Immature natural killer cell (primary cell): Measurements from ENCODE around the gene FDXR. TPM values are rescaled to one million over a fixed set of nuclear protein-coding genes. Genes with fewer than 3 reads are reported as not detected.

Experiments
- DNase-seq, 3 donors: peaks; one replicate each; pipeline ENCODE4 v3.0.0; 2022; ENCODE audit warnings: mixed read lengths in 1 of 3
- H3K27ac Mint-ChIP-seq, 6 donors: one replicate each; pipeline ENCODE4 v1.8.0; 2020; ENCODE audit warnings: mixed read lengths in 6 of 6, mild to moderate bottlenecking in 5 of 6, inconsistent platforms in 4 of 6, moderate library complexity in 3 of 6
- H3K27me3 Mint-ChIP-seq, 3 donors: one replicate each; pipeline ENCODE4 v1.8.0; 2020 to 2021; ENCODE audit warnings: low read depth in 3 of 3, mild to moderate bottlenecking in 3 of 3, mixed read lengths in 3 of 3, moderate library complexity in 3 of 3, inconsistent platforms in 1 of 3
- H3K36me3 Mint-ChIP-seq, 3 donors: one replicate each; pipeline ENCODE4 v1.8.0; 2020; ENCODE audit warnings: mixed read lengths in 3 of 3, inconsistent platforms in 2 of 3, mild to moderate bottlenecking in 2 of 3
- H3K4me1 Mint-ChIP-seq, 2 donors: one replicate each; pipeline ENCODE4 v1.8.0; 2020; ENCODE audit warnings: inconsistent platforms in 2 of 2, mild to moderate bottlenecking in 2 of 2, mixed read lengths in 2 of 2, moderate library complexity in 1 of 2
- H3K4me3 Mint-ChIP-seq, 5 donors: one replicate each; pipeline ENCODE4 v1.8.0; 2020; ENCODE audit warnings: mild to moderate bottlenecking in 5 of 5, mixed read lengths in 5 of 5, inconsistent platforms in 3 of 5, moderate library complexity in 3 of 5
- H3K9me3 Mint-ChIP-seq, 6 donors: one replicate each; pipeline ENCODE4 v1.8.0; 2020; ENCODE audit warnings: mild to moderate bottlenecking in 6 of 6, mixed read lengths in 6 of 6, inconsistent platforms in 4 of 6, moderate library complexity in 3 of 6
- polyA plus RNA-seq, 3 donors: library from polyadenylated mRNA; unstranded; fragments of 300-500 nt; fragmentation: Illumina TruSeq; gene quantifications; one replicate each; pipeline ENCODE4 v1.2.3, GENCODE V29; 2021

Gene FDXR
- polyA plus RNA-seq, 3 donors from 2014 or later = 3.9 to 10.3 (median 8.0) TPM

DNA sequence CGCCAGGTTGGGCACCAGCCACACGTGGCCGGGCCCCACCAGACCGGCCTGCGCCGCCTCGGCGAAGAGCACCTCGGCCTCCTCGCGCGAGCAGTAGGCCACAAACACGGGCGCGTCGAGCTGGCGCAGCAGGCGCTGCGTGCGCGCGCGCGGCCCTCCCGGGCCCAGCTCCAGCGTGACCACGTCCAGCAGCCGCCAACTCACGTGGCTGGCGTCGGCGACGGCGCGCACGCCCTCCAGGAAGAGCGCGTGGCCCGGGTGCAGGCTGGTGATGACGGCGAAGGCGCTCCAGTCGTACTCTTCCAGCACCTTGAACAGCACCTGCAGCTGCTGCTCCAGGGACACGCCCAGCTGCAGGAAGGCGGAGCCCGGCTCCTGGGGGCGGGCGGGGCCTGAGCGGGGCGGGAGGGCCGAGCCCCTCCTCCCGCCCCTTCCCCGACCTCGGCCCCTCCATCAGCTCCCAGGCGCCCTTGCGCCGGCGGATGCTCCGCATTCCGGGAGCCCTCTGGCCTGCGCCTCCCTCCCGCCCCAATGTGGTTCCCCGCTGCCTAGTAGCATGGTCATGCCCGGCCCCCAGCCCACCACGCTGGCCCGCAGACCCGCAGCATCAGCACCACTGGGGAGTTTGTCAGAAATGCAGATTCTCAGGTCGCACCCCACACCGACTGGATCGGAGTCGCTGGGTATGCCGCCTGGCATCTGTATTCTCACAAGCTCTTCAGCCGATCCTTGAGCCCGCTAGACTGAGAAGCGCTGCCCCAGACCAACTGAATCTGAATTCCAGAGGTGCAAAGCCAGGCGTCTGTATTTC is 20.4 kb downstream of the FDXR start:
- Mint-ChIP-seq H3K27ac (no peak overlapping the region), H3K36me3 (no peaks in the 10 kb centered on the region), H3K4me1 (peaks cover 7 to 11% of the 10 kb centered on the region in 2 donors), H3K9me3 (no peaks in the 10 kb centered on the region), H3K4me3 (peak overlapping the region in 2 of 5 donors; percentile 35 to 67), H3K27me3 (peaks cover 15 to 37% (median 31%) of the 10 kb centered on the region in 3 donors)
- DNase-seq = peak in 1 of 3 donors; percentile 9

GRCh38 chr17:74851612-74852236 is 21.1 kb downstream of the FDXR start:
- Mint-ChIP-seq H3K27ac (no peak overlapping the region), H3K27me3 (peaks cover 14 to 32% (median 27%) of the 10 kb centered on the region in 3 donors), H3K9me3 (no peaks in the 10 kb centered on the region), H3K4me3 (no peak overlapping the region), H3K36me3 (no peaks in the 10 kb centered on the region), H3K4me1 (peaks cover 7 to 11% of the 10 kb centered on the region in 2 donors)
- no peak for DNase-seq

GRCh38 chr17:74850914-74851313 is 21.9 kb downstream of the FDXR start:
- H3K4me1 Mint-ChIP-seq = peaks cover 7 to 11% of the 10 kb centered on the region in 2 donors
- no peaks in the 10 kb centered on the region for H3K9me3 Mint-ChIP-seq
- H3K36me3 Mint-ChIP-seq = no peaks in the 10 kb centered on the region
- no peak for DNase-seq
- no peak overlapping the region for H3K4me3 Mint-ChIP-seq
- no peak overlapping the region for H3K27ac Mint-ChIP-seq
- H3K27me3 Mint-ChIP-seq = peaks cover 13 to 25% (median 24%) of the 10 kb centered on the region in 3 donors

DNA sequence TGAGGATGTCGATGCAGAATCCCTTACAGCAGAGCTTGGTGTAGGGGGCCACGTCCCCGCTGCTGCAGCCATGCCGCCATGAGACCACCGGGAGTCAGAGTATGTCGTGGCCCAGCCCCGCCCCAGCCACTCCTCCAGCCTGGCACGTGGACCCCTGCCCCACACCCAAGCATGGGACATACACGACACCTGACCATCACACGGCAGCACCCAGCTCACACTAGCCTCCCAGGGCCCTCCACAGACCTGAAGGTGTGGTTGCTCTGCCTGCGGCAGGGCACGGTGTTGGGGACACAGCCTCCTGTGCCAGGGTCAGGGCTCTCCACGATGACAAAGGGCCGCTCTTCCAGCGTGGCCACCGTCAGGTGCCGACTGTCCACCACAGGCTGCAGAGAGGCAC is 22.5 kb downstream of the FDXR start:
- Mint-ChIP-seq H3K27me3 (peaks cover 11 to 24% (median 20%) of the 10 kb centered on the region in 3 donors), H3K4me1 (peaks cover 7 to 11% of the 10 kb centered on the region in 2 donors), H3K36me3 (no peaks in the 10 kb centered on the region), H3K4me3 (no peak overlapping the region), H3K27ac (no peak overlapping the region), H3K9me3 (no peaks in the 10 kb centered on the region)
- DNase-seq = no peak

DNA sequence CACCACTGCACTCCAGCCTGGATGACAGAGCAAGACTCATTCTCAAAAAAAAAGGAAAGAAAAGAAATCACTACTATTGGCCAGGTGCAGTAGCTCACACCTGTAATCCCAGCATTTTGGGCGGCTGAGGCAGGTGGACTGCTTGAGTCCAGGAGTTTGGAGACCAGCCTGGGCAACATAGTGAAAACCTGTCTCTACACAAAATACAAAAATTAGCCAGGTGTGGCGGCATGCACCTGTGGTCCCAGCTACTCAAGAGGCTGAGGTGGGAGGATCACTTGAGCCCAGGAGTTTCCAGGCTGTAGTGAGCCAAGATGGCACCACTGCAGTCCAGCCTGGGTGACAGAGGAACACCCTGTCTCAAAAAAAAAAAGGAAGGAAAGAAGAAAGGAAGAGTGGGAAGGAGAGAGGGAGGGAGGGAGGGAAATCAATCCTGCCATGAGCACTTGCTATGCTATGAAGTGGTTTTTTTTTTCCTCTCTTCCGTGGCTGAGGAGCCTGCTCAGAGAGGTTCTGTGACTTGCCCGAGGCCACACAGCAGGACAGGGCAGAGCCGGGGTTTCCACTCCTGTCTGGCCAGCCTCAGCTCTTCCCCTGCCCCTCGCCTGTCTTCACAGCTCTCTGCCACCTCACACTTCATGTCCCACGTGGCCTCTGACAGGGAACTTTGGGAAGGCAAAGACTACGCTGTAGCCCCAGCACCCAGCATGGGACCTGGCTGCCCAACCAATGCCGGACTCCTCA is 24.0 kb downstream of the FDXR start:
- no peak overlapping the region for H3K27ac Mint-ChIP-seq
- H3K36me3 Mint-ChIP-seq = peaks cover 0 to 3% (median 0%) of the 10 kb centered on the region in 3 donors
- H3K4me1 Mint-ChIP-seq = peaks cover 7 to 11% of the 10 kb centered on the region in 2 donors
- peaks cover 11 to 18% (median 13%) of the 10 kb centered on the region in 3 donors for H3K27me3 Mint-ChIP-seq
- no peak overlapping the region for H3K4me3 Mint-ChIP-seq
- H3K9me3 Mint-ChIP-seq = no peaks in the 10 kb centered on the region
- DNase-seq = no peak

DNA sequence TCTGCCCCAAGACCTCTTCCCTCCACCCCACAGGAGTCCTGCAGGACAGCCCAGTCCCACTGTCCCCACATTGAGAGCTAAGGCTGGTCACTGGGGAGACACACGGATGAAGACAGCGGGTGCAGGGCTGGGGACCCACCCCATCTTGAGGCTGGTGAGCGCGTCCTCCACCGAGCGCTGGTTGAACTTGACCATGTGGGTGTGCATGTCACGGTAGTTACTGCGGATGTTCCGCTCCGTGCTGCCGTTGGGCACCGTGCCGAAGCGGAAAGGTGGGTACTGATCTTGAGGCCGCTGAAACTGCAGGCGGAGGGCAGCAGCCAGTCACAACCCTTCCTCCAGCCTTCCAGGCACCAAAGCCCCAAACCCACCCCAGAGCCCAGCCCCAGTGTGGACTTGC is 26.2 kb downstream of the FDXR start:
- Mint-ChIP-seq H3K27ac (no peak overlapping the region), H3K27me3 (peaks cover 3 to 10% (median 5%) of the 10 kb centered on the region in 3 donors), H3K4me3 (no peak overlapping the region), H3K36me3 (peaks cover 0 to 3% (median 0%) of the 10 kb centered on the region in 3 donors), H3K9me3 (no peaks in the 10 kb centered on the region), H3K4me1 (peaks cover 5 to 11% of the 10 kb centered on the region in 2 donors)
- no peak for DNase-seq

DNA sequence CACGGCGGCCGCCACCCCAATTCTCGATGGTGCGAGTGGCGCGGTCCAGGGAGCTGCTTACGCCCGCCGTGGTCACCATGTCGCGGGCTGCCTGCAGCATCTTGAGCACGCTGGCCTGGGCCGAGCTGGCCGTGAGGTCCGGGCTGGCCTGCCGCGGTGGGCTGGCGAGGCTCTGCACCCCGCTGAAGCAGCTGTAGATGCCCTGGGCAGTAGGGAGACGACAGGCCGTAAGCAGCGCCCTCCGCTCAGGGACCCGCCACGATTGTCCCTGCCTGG is 29.5 kb downstream of the FDXR start:
- H3K4me3 Mint-ChIP-seq = peak overlapping the region in 2 of 5 donors; percentile 21 to 55
- H3K4me1 Mint-ChIP-seq = peaks cover 21 to 22% of the 10 kb centered on the region in 2 donors
- H3K9me3 Mint-ChIP-seq = no peaks in the 10 kb centered on the region
- no peak for DNase-seq
- peaks cover 5 to 6% (median 5%) of the 10 kb centered on the region in 3 donors for H3K27me3 Mint-ChIP-seq
- no peak overlapping the region for H3K27ac Mint-ChIP-seq
- H3K36me3 Mint-ChIP-seq = peaks cover 3 to 9% (median 8%) of the 10 kb centered on the region in 3 donors

DNA sequence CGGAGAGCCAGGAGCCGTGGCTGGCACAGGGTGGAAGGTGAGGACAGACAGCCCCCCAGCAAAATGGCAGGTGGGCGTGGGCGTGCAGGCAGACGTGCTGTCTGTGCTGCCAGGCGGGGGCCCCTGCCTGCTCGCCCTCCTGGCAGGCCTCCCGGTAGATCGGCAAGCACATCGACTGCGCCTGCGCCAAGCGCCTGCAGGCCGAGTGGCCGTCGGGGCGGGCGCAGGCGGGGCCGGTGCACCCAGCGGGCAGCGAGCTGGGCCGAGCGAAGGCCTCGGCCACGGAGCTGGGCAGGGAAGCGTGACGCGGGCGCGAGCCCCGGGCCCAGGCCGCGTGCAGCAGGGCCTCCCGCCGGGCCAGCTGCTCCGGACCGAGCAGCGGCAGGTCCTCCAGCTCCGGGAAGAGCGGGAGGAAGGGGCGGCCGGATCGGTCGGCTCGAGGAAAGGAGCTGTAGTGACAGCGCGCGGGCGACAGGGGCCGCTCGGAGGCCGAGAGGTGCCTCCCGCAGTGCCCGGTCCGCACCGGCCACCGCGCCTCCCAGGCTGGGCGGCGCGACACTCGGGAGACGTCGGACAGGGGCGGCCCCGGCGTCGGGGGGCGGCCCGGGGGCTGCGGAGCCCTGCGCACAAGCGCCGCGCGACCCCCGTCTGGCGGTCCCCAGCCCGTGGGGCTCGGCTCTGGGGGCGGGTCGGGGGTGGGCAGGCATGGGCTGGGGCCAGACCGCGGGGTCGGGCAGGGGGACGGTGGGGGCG is 30.0 kb downstream of the FDXR start:
- Mint-ChIP-seq H3K4me3 (no peak overlapping the region), H3K27ac (no peak overlapping the region), H3K27me3 (peaks cover 3 to 6% (median 6%) of the 10 kb centered on the region in 3 donors), H3K36me3 (peaks cover 3 to 12% (median 11%) of the 10 kb centered on the region in 3 donors), H3K4me1 (peaks cover 21 to 22% of the 10 kb centered on the region in 2 donors), H3K9me3 (no peaks in the 10 kb centered on the region)
- peak in 1 of 3 donors; percentile 16 for DNase-seq

DNA sequence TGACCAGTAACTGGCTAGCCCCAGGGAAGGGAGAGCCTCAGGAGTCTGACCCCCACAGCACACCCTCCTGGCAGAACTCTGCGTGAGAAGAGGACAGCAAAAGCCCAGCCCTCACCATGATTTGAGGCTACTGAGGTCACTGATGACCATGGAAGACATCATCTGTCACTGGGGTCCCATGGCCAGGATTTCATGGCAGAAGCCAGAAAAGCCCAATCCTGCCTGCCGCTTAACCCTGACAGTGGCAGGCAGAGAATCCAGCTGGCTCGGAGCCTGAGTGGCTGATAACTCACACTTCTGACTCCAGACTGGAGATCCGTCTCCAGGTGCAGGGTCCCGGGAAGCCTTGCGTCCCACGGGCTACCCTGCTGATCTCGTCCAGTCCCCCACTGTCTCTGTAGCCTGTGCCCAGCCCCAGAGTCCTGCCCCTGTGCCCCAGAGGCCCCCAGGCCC is 30.6 kb downstream of the FDXR start:
- no peak for DNase-seq
- Mint-ChIP-seq H3K4me1 (peaks cover 21 to 22% of the 10 kb centered on the region in 2 donors), H3K4me3 (peak overlapping the region in 4 of 5 donors; percentile 24 to 48 (median 44)), H3K27me3 (peaks cover 3 to 7% (median 6%) of the 10 kb centered on the region in 3 donors), H3K27ac (peak overlapping the region in 1 of 6 donors; percentile 24), H3K36me3 (peaks cover 3 to 12% (median 11%) of the 10 kb centered on the region in 3 donors), H3K9me3 (no peaks in the 10 kb centered on the region)

GRCh38 chr17:74840989-74841666 is 31.7 kb downstream of the FDXR start:
- Mint-ChIP-seq H3K27ac (peak overlapping the region in 2 of 6 donors; percentile 19 to 82), H3K9me3 (no peaks in the 10 kb centered on the region), H3K4me1 (peaks cover 21 to 22% of the 10 kb centered on the region in 2 donors), H3K27me3 (peaks cover 3 to 7% (median 6%) of the 10 kb centered on the region in 3 donors), H3K36me3 (peaks cover 3 to 19% (median 16%) of the 10 kb centered on the region in 3 donors), H3K4me3 (peak overlapping the region; percentile 1 to 53 (median 26))
- DNase-seq = no peak

DNA sequence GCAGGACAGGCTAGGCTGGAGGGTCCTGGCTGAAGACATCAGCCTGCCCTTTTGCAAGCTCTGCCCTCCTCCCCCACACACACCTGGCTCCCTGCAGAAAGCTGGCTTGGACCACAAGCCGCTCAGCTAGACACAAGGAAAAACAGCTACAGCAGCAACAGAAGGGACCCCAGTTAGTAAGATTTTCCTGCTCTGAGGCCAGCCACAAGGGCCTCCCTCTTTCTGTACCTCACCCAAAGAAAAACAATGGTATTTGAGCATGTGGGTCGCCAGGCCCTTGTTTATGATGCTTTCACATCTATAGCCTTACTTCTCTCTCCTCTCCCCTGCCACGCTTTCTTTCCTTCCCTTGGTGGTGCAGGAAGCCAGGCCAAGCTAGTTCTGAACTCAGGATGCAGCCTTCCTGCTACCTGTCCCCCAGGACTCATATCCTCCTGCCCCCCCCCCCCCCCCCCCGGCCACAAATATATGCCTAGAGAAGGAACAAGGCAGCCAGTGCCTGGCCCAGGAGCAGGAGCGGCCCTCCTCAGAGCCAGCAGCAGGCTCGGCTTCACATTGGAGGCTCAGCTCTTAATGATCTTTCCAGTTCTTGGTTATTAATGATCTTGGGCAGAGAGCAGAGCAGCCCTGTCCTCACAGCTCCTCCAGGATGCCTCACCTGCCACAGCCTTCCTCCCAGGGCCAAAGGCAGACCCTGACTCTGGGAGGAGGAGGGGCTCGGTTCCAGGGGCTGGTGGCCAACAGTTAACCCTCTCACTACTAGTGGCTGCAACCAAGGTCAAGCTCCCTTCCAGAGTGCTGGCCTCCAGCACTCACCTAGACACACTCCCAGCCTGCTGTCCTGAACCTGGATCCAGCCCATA is 32.6 kb downstream of the FDXR start:
- no peak overlapping the region for H3K4me3 Mint-ChIP-seq
- H3K36me3 Mint-ChIP-seq = peaks cover 3 to 24% (median 19%) of the 10 kb centered on the region in 3 donors
- peak overlapping the region in 1 of 6 donors; percentile 19 for H3K27ac Mint-ChIP-seq
- H3K4me1 Mint-ChIP-seq = peaks cover 21 to 22% of the 10 kb centered on the region in 2 donors
- H3K27me3 Mint-ChIP-seq = peaks cover 5 to 7% (median 6%) of the 10 kb centered on the region in 3 donors
- H3K9me3 Mint-ChIP-seq = no peaks in the 10 kb centered on the region
- DNase-seq = no peak

DNA sequence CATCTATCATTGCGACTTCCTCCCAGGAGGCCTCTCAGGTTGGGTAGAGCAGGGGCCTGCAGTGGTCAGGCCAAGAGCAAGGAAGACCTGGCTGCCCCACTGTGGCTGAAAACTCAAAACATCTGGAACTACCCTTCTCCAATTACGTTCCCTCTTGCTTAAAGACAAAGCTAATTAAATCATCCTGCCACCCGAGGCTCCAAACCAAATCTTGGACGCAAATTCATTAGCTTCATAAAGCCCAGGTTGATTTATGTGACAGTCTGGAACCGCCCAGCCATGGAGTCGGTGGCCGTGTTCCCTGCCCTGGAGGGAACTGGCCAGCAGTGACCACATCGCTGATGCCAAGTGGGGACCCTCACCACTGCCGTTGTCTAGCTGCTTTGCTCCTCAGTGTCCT is 34.5 kb downstream of the FDXR start:
- Mint-ChIP-seq H3K9me3 (no peaks in the 10 kb centered on the region), H3K27me3 (peaks cover 5 to 7% (median 6%) of the 10 kb centered on the region in 3 donors), H3K4me1 (peaks cover 17 to 22% of the 10 kb centered on the region in 2 donors), H3K27ac (no peak overlapping the region), H3K4me3 (no peak overlapping the region), H3K36me3 (peaks cover 0 to 24% (median 19%) of the 10 kb centered on the region in 3 donors)
- DNase-seq = no peak
